WERI-Rb-1 (cell line): ENCODE measurements around the gene RNPEPL1.

Experiments used
- DNase-seq: peaks from one replicate; pipeline ENCODE4 v3.0.0-alpha.2; 2020
- H3K27ac ChIP-seq: fragments of 250-450 bp; sonication (Bioruptor Pico); 2 replicates; pipeline ENCODE4 v1.5.1; 2020; ENCODE audit warnings: mild to moderate bottlenecking, moderate library complexity
- H3K27me3 ChIP-seq: fragments of 250-450 bp; sonication (Bioruptor Pico); 2 replicates; pipeline ENCODE4 v1.5.1; 2021; ENCODE audit warnings: mild to moderate bottlenecking, low read depth, moderate library complexity; ENCODE audit not compliant: insufficient read depth, severe bottlenecking
- H3K36me3 ChIP-seq: fragments of 250-450 bp; sonication (Bioruptor Pico); 2 replicates; pipeline ENCODE4 v1.5.1; 2020; ENCODE audit warnings: mild to moderate bottlenecking, moderate library complexity
- H3K4me3 ChIP-seq: 2 replicates; pipeline ENCODE4 v1.5.1; 2011; ENCODE audit warnings: low read depth, mild to moderate bottlenecking, control low read depth, low read length
- H3K9me3 ChIP-seq: fragments of 250-450 bp; sonication (Bioruptor Pico); 2 replicates; pipeline ENCODE4 v1.5.1; 2021; ENCODE audit warnings: mild to moderate bottlenecking, moderate library complexity; ENCODE audit not compliant: severe bottlenecking
- CTCF ChIP-seq: IDR thresholded peaks from 2 replicates; pipeline ENCODE4 v1.5.1; 2011; ENCODE audit warnings: low read depth, mild to moderate bottlenecking, control low read depth, inconsistent platforms, low read length

RNPEPL1 gene

GRCh38 chr2:240601831-240602160 is 33.5 kb downstream of the RNPEPL1 start:
- TF ChIP-seq CTCF = no peak
- DNase-seq = peak; percentile 2
- Histone ChIP-seq H3K27me3 (no peaks in the 10 kb centered on the region), H3K4me3 (no peak overlapping the region), H3K27ac (no peak overlapping the region), H3K36me3 (peaks cover 15% of the 10 kb centered on the region), H3K9me3 (no peaks in the 10 kb centered on the region)

DNA sequence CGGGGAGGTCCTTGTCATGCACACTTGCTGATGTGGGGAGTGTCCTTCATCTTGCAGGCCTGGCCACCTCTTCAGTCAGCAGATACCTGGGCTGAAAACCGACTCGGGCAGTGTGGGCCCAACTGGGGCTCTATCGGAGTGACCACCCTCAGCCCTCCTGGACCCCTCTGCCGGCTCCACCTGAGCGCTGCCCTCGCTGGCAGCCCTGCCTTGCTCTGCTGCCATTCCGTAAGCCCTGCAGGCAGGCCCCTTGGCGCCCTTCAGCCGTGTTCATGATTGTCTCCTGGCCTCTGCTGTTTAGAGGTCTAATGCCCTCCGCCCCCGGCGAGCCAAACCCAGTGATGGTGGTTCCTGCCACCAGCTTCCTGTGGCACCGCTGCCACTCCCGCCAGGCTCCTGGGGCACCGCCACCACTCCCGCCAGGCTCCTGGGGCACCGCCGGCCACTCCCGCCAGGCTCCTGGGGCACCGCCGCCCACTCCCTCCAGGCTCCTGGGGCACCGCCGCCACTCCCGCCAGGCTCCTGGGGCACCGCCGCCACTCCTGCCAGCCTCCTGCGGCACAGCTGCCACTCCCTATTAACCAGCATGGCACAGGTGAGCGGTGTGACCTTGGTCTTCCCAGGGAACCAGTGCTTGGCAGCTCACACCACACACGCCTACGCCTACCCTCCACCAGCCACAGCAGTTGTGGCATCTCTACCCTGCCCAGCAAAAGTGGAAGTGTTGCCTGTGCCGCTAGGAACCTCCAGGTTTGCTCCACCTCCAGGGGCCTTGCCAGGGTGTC is 34.2 kb downstream of the RNPEPL1 start:
- Histone ChIP-seq H3K36me3 (peaks cover 13% of the 10 kb centered on the region), H3K9me3 (no peaks in the 10 kb centered on the region), H3K27ac (no peak overlapping the region), H3K4me3 (no peak overlapping the region), H3K27me3 (no peaks in the 10 kb centered on the region)
- DNase-seq = peak; percentile 5
- TF ChIP-seq CTCF = no peak

DNA sequence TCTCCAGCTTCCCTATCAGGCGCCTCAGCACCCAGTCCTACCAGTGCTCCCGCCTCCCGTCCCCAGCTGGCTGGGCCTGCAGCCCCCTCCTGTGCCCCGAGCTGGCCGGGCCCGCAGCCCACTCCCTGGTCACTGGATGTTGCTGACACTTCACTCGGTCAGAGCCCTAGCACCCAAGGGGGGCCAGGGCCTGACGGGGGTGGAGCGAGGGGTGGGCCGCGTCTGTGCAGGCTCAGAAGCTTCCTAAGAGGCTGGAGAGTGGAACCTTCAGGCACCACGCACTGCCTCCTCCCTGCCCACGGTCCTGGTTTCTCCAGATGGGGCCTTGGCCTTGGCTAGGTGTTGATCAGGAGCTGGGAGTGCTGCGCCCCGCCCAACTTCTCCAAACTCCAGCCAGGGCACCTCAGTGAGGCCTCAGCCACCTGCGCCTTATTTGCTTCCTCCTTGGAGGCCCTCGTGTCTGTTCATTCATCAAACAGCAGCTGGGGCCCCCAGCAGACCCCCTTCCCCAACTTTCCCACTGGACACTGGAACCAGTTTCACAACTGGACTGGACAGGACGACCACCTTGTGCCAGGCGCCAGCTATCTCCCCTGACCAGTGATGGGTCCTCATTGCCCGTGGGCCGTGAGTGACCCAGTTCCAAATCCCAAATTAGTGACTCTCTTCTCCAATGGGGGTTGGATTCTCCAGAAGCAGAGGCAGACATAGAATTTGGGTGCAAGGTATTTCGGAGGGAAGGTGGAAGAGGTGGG is 35.0 kb downstream of the RNPEPL1 start:
- peak; percentile 2 for DNase-seq
- Histone ChIP-seq H3K4me3 (no peak overlapping the region), H3K27me3 (no peaks in the 10 kb centered on the region), H3K36me3 (peaks cover 10% of the 10 kb centered on the region), H3K27ac (no peak overlapping the region), H3K9me3 (no peaks in the 10 kb centered on the region)
- TF ChIP-seq CTCF = no peak

- Histone ChIP-seq H3K36me3 (peaks cover 8% of the 10 kb centered on the region), H3K4me3 (no peak overlapping the region), H3K27me3 (no peaks in the 10 kb centered on the region), H3K9me3 (no peaks in the 10 kb centered on the region), H3K27ac (no peak overlapping the region)
- peak; percentile 5 for DNase-seq
- TF ChIP-seq CTCF = no peak
These were observed 35.6 kb downstream of the RNPEPL1 start for GRCh38 chr2:240603846-240604245.

DNA sequence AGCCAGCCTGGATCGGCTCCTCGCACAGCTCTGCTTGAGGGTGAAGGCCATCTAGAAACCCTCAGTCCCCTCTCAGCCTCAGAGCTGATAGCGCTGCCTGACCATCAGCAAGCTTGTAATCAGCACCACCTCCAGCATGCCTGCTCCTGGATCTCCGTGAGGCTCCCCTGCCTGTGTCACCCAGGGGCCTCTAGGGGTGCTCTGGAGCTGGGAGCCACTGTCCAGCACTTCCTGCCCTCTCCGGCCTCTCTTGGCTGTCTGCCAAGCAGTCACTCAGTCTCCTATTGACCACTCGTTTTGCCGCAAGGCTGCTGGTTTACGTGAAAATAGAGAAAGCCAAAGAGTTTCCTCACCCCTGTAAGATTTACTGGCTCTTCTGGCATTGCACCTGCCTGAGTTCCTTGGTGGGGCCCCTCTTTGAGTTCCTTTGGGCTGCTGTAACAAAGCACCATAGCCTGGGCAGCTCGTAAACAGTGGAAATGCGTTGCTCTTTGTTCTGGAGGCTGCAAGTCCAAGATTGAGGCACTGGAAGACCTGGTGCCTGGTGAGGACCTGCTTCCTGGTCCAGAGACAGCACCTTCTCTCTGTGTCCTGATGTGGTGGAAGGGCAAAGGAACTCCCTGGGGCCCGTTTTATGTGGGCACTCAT is 36.1 kb downstream of the RNPEPL1 start:
- DNase-seq = peak; percentile 89

More for the DNA sequence above, 36.1 kb downstream of the RNPEPL1 start:
- Histone ChIP-seq H3K36me3 (peaks cover 6% of the 10 kb centered on the region), H3K9me3 (no peaks in the 10 kb centered on the region), H3K27me3 (no peaks in the 10 kb centered on the region), H3K4me3 (no peak overlapping the region; the same call in 1 of the 2 replicates), H3K27ac (no peak overlapping the region)
- TF ChIP-seq CTCF = peak; percentile 95
